ENCODE data around the gene ZNF782.
"Not testable (repeated sequence)": the region's sequence is repeated elsewhere in the genome, so short reads cannot be mapped to it uniquely, and the experiment has no call there.

ZNF782 gene

GRCh38 chr9:96853781-96854650 is at the start of gene ZNF782:
ZNF782 (minus strand) TSS chr9:96854514; CDS start chr9:96851961, 2,553 bp downstream.
- DNase-seq = peak; percentile 73 to 78

GRCh38 chr9:96900010-96900409 is 45.7 kb upstream of the ZNF782 start:
- DNase-seq = not testable (repeated sequence)

- no peak for DNase-seq
Measured at GRCh38 chr9:96892131-96892530, 37.8 kb upstream of the ZNF782 start.

GRCh38 chr9:96888591-96888990 is 34.3 kb upstream of the ZNF782 start:
- no peak for DNase-seq

GRCh38 chr9:96885424-96885823 is 31.1 kb upstream of the ZNF782 start:
- DNase-seq = no peak

- DNase-seq = no peak
Measured at GRCh38 chr9:96884443-96884842, 30.1 kb upstream of the ZNF782 start.

GRCh38 chr9:96883922-96884321 is 29.6 kb upstream of the ZNF782 start:
- DNase-seq = no peak

GRCh38 chr9:96877269-96877668 is 23.0 kb upstream of the ZNF782 start:
- DNase-seq = no peak

GRCh38 chr9:96875461-96876142 is 21.3 kb upstream of the ZNF782 start:
- peak; percentile 30 to 36 for DNase-seq

- DNase-seq = no peak
Measured at GRCh38 chr9:96874947-96875460, 20.7 kb upstream of the ZNF782 start.

- no peak for DNase-seq
Measured at GRCh38 chr9:96874201-96874785, 20.0 kb upstream of the ZNF782 start.

GRCh38 chr9:96871176-96871575 is 16.9 kb upstream of the ZNF782 start:
- no peak for DNase-seq

- DNase-seq = no peak
Measured at GRCh38 chr9:96868709-96869108, 14.4 kb upstream of the ZNF782 start.

GRCh38 chr9:96867079-96867804 is 12.9 kb upstream of the ZNF782 start:
- DNase-seq = no peak

GRCh38 chr9:96865240-96865639 is 10.9 kb upstream of the ZNF782 start:
- DNase-seq = not testable (repeated sequence)

GRCh38 chr9:96859461-96860198 is 5.3 kb upstream of the ZNF782 start:
- no peak for DNase-seq

- no peak for DNase-seq
Measured at GRCh38 chr9:96858670-96859069, 4.4 kb upstream of the ZNF782 start.

- no peak for DNase-seq
Measured at GRCh38 chr9:96858018-96858573, 3.8 kb upstream of the ZNF782 start.

- peak; percentile 63 to 68 for DNase-seq
Measured at GRCh38 chr9:96856363-96857286, 2.3 kb upstream of the ZNF782 start.

GRCh38 chr9:96854651-96855273 is 448 bp upstream of the ZNF782 start:
- no peak for DNase-seq
